HCT116 (cell line): ENCODE results near the gene SLC41A3. TPM values are rescaled to one million over a fixed set of nuclear protein-coding genes. Genes with fewer than 3 reads are reported as not detected.

Source experiments
- ATAC-seq: fragments of 200-7000 bp; cut with Tn5 transposase; 2 replicates; pipeline ENCODE4 v1.9.1; 2020; ENCODE audit warnings: mild to moderate bottlenecking, moderate library complexity
- BruUV-seq: library from RNA; stranded (reverse); fragments of 400-500 nt; replicated peaks from 2 replicates; lab custom pipeline; 2021; lab: Mats Ljungman, UMichigan
- CTCF ChIA-PET: fragments of 300-600 bp; sonication (Branson Sonifier 250); formaldehyde crosslinking; loops from one replicate; lab custom pipeline; 2021; ENCODE audit warnings: antibody characterized with exemption; lab: Charles Lee
- POLR2A ChIA-PET: fragments of 300-600, 350-600 bp; sonication (Branson Sonifier 250); formaldehyde crosslinking; loops from one replicate; lab custom pipeline; 2021; ENCODE audit warnings: antibody characterized with exemption; lab: Charles Lee
- RAD21 ChIA-PET, 2 experiments: fragments of 300-600 bp; sonication (Branson Sonifier 250); formaldehyde crosslinking; loops; one replicate each; lab custom pipeline; 2023; ENCODE audit warnings: low total read pairs in 2 of 2; ENCODE audit not compliant: uncharacterized antibody in 2 of 2, unreplicated experiment in 2 of 2, low non-redundant PET in 1 of 2; lab: Charles Lee
- DNase-seq: peaks from one replicate; pipeline ENCODE4 v3.0.0-alpha.2; 2010; ENCODE audit warnings: low read depth, low spot score
- H2AFZ ChIP-seq: fragments of 200-600 bp; shearing (Covaris generic), sonication (generic); 2 replicates; pipeline ENCODE4 v1.6.1; 2017; ENCODE audit warnings: low read depth, mixed run types, mixed read lengths, antibody characterized with exemption, low read length; ENCODE audit not compliant: poor library complexity, severe bottlenecking
- H3K27ac ChIP-seq: 2 replicates; pipeline ENCODE4 v1.5.1; 2012; ENCODE audit warnings: low read depth, low read length
- H3K27me3 ChIP-seq: fragments of 200-600 bp; sonication (generic); 2 replicates; pipeline ENCODE4 v1.6.1; 2016; ENCODE audit warnings: mixed run types, low read length, mixed read lengths; ENCODE audit not compliant: insufficient read depth
- H3K36me3 ChIP-seq, 2 experiments: fragments of 200-500 bp in 1 of 2; fragments of 200-600 bp in 1 of 2; sonication (Bioruptor generic) in 1 of 2; sonication (generic) in 1 of 2; 2 replicates each; pipeline versions ENCODE4 v1.5.1 to v1.6.1; 2014 to 2016; ENCODE audit warnings: low read length in 2 of 2, inconsistent platforms in 1 of 2, mixed read lengths in 1 of 2, mixed run types in 1 of 2; ENCODE audit not compliant: insufficient read depth in 2 of 2, control insufficient read depth in 1 of 2
- H3K4me1 ChIP-seq, 2 experiments: fragments of 200-600 bp in 1 of 2; sonication (generic) in 1 of 2; 2 replicates each; pipeline versions ENCODE4 v1.5.1 to v1.6.1; 2012 to 2017; ENCODE audit warnings: low read length in 2 of 2, inconsistent platforms in 1 of 2, mild to moderate bottlenecking in 1 of 2, mixed read lengths in 1 of 2, mixed run types in 1 of 2, moderate library complexity in 1 of 2; ENCODE audit not compliant: insufficient read depth in 2 of 2, control insufficient read depth in 1 of 2
- H3K4me2 ChIP-seq: fragments of 200-600 bp; sonication (generic); 2 replicates; pipeline ENCODE4 v1.6.1; 2017; ENCODE audit warnings: mixed run types, low read length, mixed read lengths
- H3K4me3 ChIP-seq, 2 experiments: fragments of 200-600 bp in 1 of 2; sonication (generic) in 1 of 2; replicated peaks in 1 of 2; 2 replicates each; pipeline ENCODE4 v1.5.1; 2011 to 2016; ENCODE audit warnings: low read length in 2 of 2, control low read depth in 1 of 2, low read depth in 1 of 2, mild to moderate bottlenecking in 1 of 2, mixed read lengths in 1 of 2, mixed run types in 1 of 2
- H3K79me2 ChIP-seq: fragments of 200-600 bp; sonication (generic); 2 replicates; pipeline ENCODE4 v1.6.1; 2017; ENCODE audit warnings: mild to moderate bottlenecking, mixed run types, low read length, moderate library complexity, mixed read lengths; ENCODE audit not compliant: insufficient read depth
- H3K9ac ChIP-seq: fragments of 200-600 bp; sonication (generic); 2 replicates; pipeline ENCODE4 v1.6.1; 2016; ENCODE audit warnings: low read length, mixed read lengths
- H3K9me2 ChIP-seq: fragments of 200-600 bp; sonication (generic), shearing (Covaris generic); 2 replicates; pipeline ENCODE4 v1.6.1; 2017; ENCODE audit warnings: mixed run types, mild to moderate bottlenecking, moderate library complexity; ENCODE audit not compliant: insufficient read depth
- H3K9me3 ChIP-seq, 2 experiments: fragments of 200-500 bp in 1 of 2; fragments of 200-600 bp in 1 of 2; sonication (Bioruptor generic) in 1 of 2; sonication (generic) in 1 of 2; 2 replicates each; pipeline ENCODE4 v1.6.1; 2014 to 2017; ENCODE audit warnings: low read length in 2 of 2, mixed read lengths in 2 of 2, inconsistent platforms in 1 of 2, low read depth in 1 of 2, mild to moderate bottlenecking in 1 of 2, mixed run types in 1 of 2, moderate library complexity in 1 of 2; ENCODE audit not compliant: control insufficient read depth in 1 of 2, insufficient read depth in 1 of 2
- H4K20me1 ChIP-seq: fragments of 200-600 bp; sonication (generic), shearing (Covaris generic); 2 replicates; pipeline ENCODE4 v1.6.1; 2017; ENCODE audit warnings: mixed run types, mild to moderate bottlenecking, moderate library complexity; ENCODE audit not compliant: insufficient read depth
- CBX3 ChIP-seq: IDR thresholded peaks from 2 replicates; pipeline ENCODE4 v1.6.1; 2012; ENCODE audit warnings: low read depth
- CEBPB ChIP-seq: IDR thresholded peaks from 2 replicates; pipeline ENCODE4 v1.6.1; 2012; ENCODE audit warnings: low read depth
- EZH2phosphoT487 ChIP-seq: fragments of 200-600 bp; IDR thresholded peaks from 2 replicates; pipeline ENCODE4 v1.6.1; 2018; ENCODE audit warnings: antibody characterized with exemption, borderline replicate concordance
- FOSL1 ChIP-seq: IDR thresholded peaks from 2 replicates; pipeline ENCODE4 v1.6.1; 2012; ENCODE audit warnings: low read depth
- TCF7L2 ChIP-seq: IDR thresholded peaks from 2 replicates; pipeline ENCODE4 v1.7.0; 2011; ENCODE audit warnings: borderline replicate concordance, inconsistent platforms; ENCODE audit not compliant: insufficient read depth, insufficient read length; ENCODE audit errors: extremely low read depth
- YY1 ChIP-seq: IDR thresholded peaks from 2 replicates; pipeline ENCODE4 v1.6.1; 2011; ENCODE audit warnings: low read length, low read depth, moderate library complexity, mild to moderate bottlenecking; ENCODE audit not compliant: insufficient replicate concordance; ENCODE audit errors: extremely low read depth
- intact Hi-C: fragments of 100-400 bp; cut with micrococcal nuclease; formaldehyde crosslinking; loops from 2 replicates; pipeline ENCODE4 v1.10.0; 2022
- total RNA-seq: library from RNA; stranded (reverse); gene quantifications from one replicate; pipeline ENCODE4 v1.2.1, GENCODE V29; 2021; ENCODE audit not compliant: unreplicated experiment
- TF ChIP-seq, protein P1 (sequence below): IDR thresholded peaks from 2 replicates; pipeline ENCODE4 v1.6.1; 2011; ENCODE audit warnings: mild to moderate bottlenecking, low read length, moderate library complexity; ENCODE audit not compliant: insufficient replicate concordance; ENCODE audit errors: extremely low read depth

SLC41A3 gene
- total RNA-seq, 1 experiment from 2014 or later, result 45.9 TPM

DNA sequence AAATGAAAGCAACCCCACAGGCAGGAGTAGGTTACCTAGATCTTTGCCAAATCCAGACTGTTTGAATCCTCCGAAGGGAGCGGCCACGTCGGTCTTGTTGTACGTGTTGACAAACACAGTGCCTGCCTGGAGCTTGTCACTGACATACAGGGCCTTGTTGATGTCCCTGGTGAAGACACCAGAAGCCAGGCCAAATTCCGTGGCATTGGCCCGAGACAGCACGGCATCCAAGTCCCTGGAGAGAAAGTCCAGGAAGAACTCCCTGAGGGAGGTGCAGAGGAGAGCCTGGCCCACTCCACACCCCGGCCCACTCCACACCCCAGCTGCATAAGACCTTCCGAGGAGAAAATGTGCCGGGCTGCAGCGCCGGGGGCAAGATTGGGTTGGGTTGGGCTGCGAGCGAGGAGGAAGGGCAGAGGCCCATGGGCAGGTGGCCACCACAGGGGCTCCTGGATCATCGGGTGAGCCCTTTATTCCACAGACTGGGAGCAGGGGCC, 21.8 kb upstream of the SLC41A3 start:
- Histone ChIP-seq H3K4me1 (no peaks in the 10 kb centered on the region), H3K4me2 (no peak overlapping the region), H3K79me2 (no peaks in the 10 kb centered on the region), H3K27ac (no peak overlapping the region), H2AFZ (no peak overlapping the region), H3K9me2 (no peaks in the 10 kb centered on the region), H3K27me3 (no peaks in the 10 kb centered on the region), H3K9me3 (no peaks in the 10 kb centered on the region), H3K9ac (no peak overlapping the region), H4K20me1 (no peaks in the 10 kb centered on the region), H3K36me3 (no peaks in the 10 kb centered on the region), H3K4me3 (no peak overlapping the region)
- no peak for DNase-seq
- intact Hi-C loops, result no loop called here
- ATAC-seq, result no peak
- POLR2A ChIA-PET, result no interaction called here
- RAD21 ChIA-PET, result no interaction called here
- TF ChIP-seq, protein P1, sequence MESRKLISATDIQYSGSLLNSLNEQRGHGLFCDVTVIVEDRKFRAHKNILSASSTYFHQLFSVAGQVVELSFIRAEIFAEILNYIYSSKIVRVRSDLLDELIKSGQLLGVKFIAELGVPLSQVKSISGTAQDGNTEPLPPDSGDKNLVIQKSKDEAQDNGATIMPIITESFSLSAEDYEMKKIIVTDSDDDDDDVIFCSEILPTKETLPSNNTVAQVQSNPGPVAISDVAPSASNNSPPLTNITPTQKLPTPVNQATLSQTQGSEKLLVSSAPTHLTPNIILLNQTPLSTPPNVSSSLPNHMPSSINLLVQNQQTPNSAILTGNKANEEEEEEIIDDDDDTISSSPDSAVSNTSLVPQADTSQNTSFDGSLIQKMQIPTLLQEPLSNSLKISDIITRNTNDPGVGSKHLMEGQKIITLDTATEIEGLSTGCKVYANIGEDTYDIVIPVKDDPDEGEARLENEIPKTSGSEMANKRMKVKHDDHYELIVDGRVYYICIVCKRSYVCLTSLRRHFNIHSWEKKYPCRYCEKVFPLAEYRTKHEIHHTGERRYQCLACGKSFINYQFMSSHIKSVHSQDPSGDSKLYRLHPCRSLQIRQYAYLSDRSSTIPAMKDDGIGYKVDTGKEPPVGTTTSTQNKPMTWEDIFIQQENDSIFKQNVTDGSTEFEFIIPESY, result no peak
- TF ChIP-seq FOSL1 (no peak), CBX3 (no peak), CEBPB (no peak), TCF7L2 (no peak), YY1 (no peak), EZH2phosphoT487 (no peak)
- CTCF ChIA-PET, result no interaction called here
- BruUV-seq, result no TSS peak
